Activated naive CD8-positive, alpha-beta T cell treated with anti-CD3 and anti-CD28 coated beads, Interleukin-2, amount 50 U/mL, for 16 hours (primary cell): ENCODE measurements around the gene CD300LG.
"Not testable (repeated sequence)": the region's sequence is repeated elsewhere in the genome, so short reads cannot be mapped to it uniquely, and the experiment has no call there.

Experiments
- DNase-seq: peaks from one replicate; pipeline ENCODE4 v3.0.0-alpha.2; 2020; ENCODE audit warnings: low read depth, low spot score

Gene CD300LG

GRCh38 chr17:43854498-43854897 lies 7.5 kb downstream of the CD300LG start:
- no peak for DNase-seq

GRCh38 chr17:43855061-43855460 lies 8.1 kb downstream of the CD300LG start:
- DNase-seq = no peak

GRCh38 chr17:43856141-43856540 lies 9.2 kb downstream of the CD300LG start:
- DNase-seq = no peak

GRCh38 chr17:43857141-43857540 lies 10.2 kb downstream of the CD300LG start:
- no peak for DNase-seq

- no peak for DNase-seq
These were observed 11.1 kb downstream of the CD300LG start for GRCh38 chr17:43857957-43858600.

GRCh38 chr17:43860077-43860725 lies 13.2 kb downstream of the CD300LG start:
- DNase-seq = no peak

- DNase-seq = no peak
These were observed 14.1 kb downstream of the CD300LG start for GRCh38 chr17:43860927-43861622.

- no peak for DNase-seq
These were observed 15.0 kb downstream of the CD300LG start for GRCh38 chr17:43861960-43862359.

- DNase-seq = no peak
These were observed 17.4 kb downstream of the CD300LG start for GRCh38 chr17:43864161-43864984.

- DNase-seq = no peak
These were observed 21.4 kb downstream of the CD300LG start for GRCh38 chr17:43868226-43868994.

GRCh38 chr17:43869031-43869430 lies 22.1 kb downstream of the CD300LG start:
- not testable (repeated sequence) for DNase-seq

GRCh38 chr17:43871946-43872690 lies 25.1 kb downstream of the CD300LG start:
- no peak for DNase-seq

- no peak for DNase-seq
These were observed 26.1 kb downstream of the CD300LG start for GRCh38 chr17:43873091-43873490.

GRCh38 chr17:43873815-43874214 lies 26.8 kb downstream of the CD300LG start:
- no peak for DNase-seq

- no peak for DNase-seq
These were observed 27.3 kb downstream of the CD300LG start for GRCh38 chr17:43874293-43874692.

GRCh38 chr17:43875476-43876147 lies 28.6 kb downstream of the CD300LG start:
- DNase-seq = no peak

GRCh38 chr17:43877031-43877430 lies 30.1 kb downstream of the CD300LG start:
- no peak for DNase-seq

GRCh38 chr17:43877451-43878155 lies 30.6 kb downstream of the CD300LG start:
- no peak for DNase-seq
